ENCODE data around the gene RAB40C.

The RAB40C gene

GRCh38 chr16:578232-578869 is 11.5 kb upstream of the RAB40C start:
- DNase-seq (ENCODE audit: low spot score): no peak
- TF ChIP-seq CTCF (IDR thresholded peaks at IDR 0.05; ENCODE audit: extremely low read depth, missing control alignments): no peak

- peak; percentile 84 for DNase-seq (ENCODE audit: low spot score)
These were observed 10.9 kb upstream of the RAB40C start for GRCh38 chr16:578870-579405.

GRCh38 chr16:580141-580945 is 9.5 kb upstream of the RAB40C start:
- no peak for DNase-seq (ENCODE audit: low spot score)
- TF ChIP-seq CTCF (IDR thresholded peaks at IDR 0.05; ENCODE audit: extremely low read depth, missing control alignments): no peak

More at GRCh38 chr16:578870-579405, 10.9 kb upstream of the RAB40C start:
- TF ChIP-seq CTCF (IDR thresholded peaks at IDR 0.05; ENCODE audit: extremely low read depth, missing control alignments): peak; percentile 70

- TF ChIP-seq CTCF (IDR thresholded peaks at IDR 0.05; ENCODE audit: extremely low read depth, missing control alignments): no peak
- DNase-seq (ENCODE audit: low spot score): no peak
These were observed 8.8 kb upstream of the RAB40C start for GRCh38 chr16:580946-581498.

- TF ChIP-seq CTCF (IDR thresholded peaks at IDR 0.05; ENCODE audit: extremely low read depth, missing control alignments): no peak
- no peak for DNase-seq (ENCODE audit: low spot score)
These were observed 7.7 kb upstream of the RAB40C start for GRCh38 chr16:582218-582613.

GRCh38 chr16:582614-583331 is 7.1 kb upstream of the RAB40C start:
- no peak for DNase-seq (ENCODE audit: low spot score)
- TF ChIP-seq CTCF (IDR thresholded peaks at IDR 0.05; ENCODE audit: extremely low read depth, missing control alignments): no peak
